HCT116 (cell line): ENCODE measurements around the gene ADORA1. TPM values are rescaled to one million over a fixed set of nuclear protein-coding genes. Genes with fewer than 3 reads are reported as not detected.

Experiments
- ATAC-seq: fragments of 200-7000 bp; cut with Tn5 transposase; 2 replicates; pipeline ENCODE4 v1.9.1; 2020; ENCODE audit warnings: mild to moderate bottlenecking, moderate library complexity
- BruUV-seq: library from RNA; stranded (reverse); fragments of 400-500 nt; replicated peaks from 2 replicates; lab custom pipeline; 2021; lab: Mats Ljungman, UMichigan
- CTCF ChIA-PET: fragments of 300-600 bp; sonication (Branson Sonifier 250); formaldehyde crosslinking; loops from one replicate; lab custom pipeline; 2021; ENCODE audit warnings: antibody characterized with exemption; lab: Charles Lee
- POLR2A ChIA-PET: fragments of 300-600, 350-600 bp; sonication (Branson Sonifier 250); formaldehyde crosslinking; loops from one replicate; lab custom pipeline; 2021; ENCODE audit warnings: antibody characterized with exemption; lab: Charles Lee
- RAD21 ChIA-PET, 2 experiments: fragments of 300-600 bp; sonication (Branson Sonifier 250); formaldehyde crosslinking; loops; one replicate each; lab custom pipeline; 2023; ENCODE audit warnings: low total read pairs in 2 of 2; ENCODE audit not compliant: uncharacterized antibody in 2 of 2, unreplicated experiment in 2 of 2, low non-redundant PET in 1 of 2; lab: Charles Lee
- DNase-seq: peaks from one replicate; pipeline ENCODE4 v3.0.0-alpha.2; 2010; ENCODE audit warnings: low read depth, low spot score
- H2AFZ ChIP-seq: fragments of 200-600 bp; shearing (Covaris generic), sonication (generic); 2 replicates; pipeline ENCODE4 v1.6.1; 2017; ENCODE audit warnings: low read depth, mixed run types, mixed read lengths, antibody characterized with exemption, low read length; ENCODE audit not compliant: poor library complexity, severe bottlenecking
- H3K27ac ChIP-seq: 2 replicates; pipeline ENCODE4 v1.5.1; 2012; ENCODE audit warnings: low read depth, low read length
- H3K27me3 ChIP-seq: fragments of 200-600 bp; sonication (generic); 2 replicates; pipeline ENCODE4 v1.6.1; 2016; ENCODE audit warnings: mixed run types, low read length, mixed read lengths; ENCODE audit not compliant: insufficient read depth
- H3K36me3 ChIP-seq, 2 experiments: fragments of 200-500 bp in 1 of 2; fragments of 200-600 bp in 1 of 2; sonication (Bioruptor generic) in 1 of 2; sonication (generic) in 1 of 2; 2 replicates each; pipeline versions ENCODE4 v1.5.1 to v1.6.1; 2014 to 2016; ENCODE audit warnings: low read length in 2 of 2, inconsistent platforms in 1 of 2, mixed read lengths in 1 of 2, mixed run types in 1 of 2; ENCODE audit not compliant: insufficient read depth in 2 of 2, control insufficient read depth in 1 of 2
- H3K4me1 ChIP-seq, 2 experiments: fragments of 200-600 bp in 1 of 2; sonication (generic) in 1 of 2; 2 replicates each; pipeline versions ENCODE4 v1.5.1 to v1.6.1; 2012 to 2017; ENCODE audit warnings: low read length in 2 of 2, inconsistent platforms in 1 of 2, mild to moderate bottlenecking in 1 of 2, mixed read lengths in 1 of 2, mixed run types in 1 of 2, moderate library complexity in 1 of 2; ENCODE audit not compliant: insufficient read depth in 2 of 2, control insufficient read depth in 1 of 2
- H3K4me2 ChIP-seq: fragments of 200-600 bp; sonication (generic); 2 replicates; pipeline ENCODE4 v1.6.1; 2017; ENCODE audit warnings: mixed run types, low read length, mixed read lengths
- H3K4me3 ChIP-seq, 2 experiments: fragments of 200-600 bp in 1 of 2; sonication (generic) in 1 of 2; replicated peaks in 1 of 2; 2 replicates each; pipeline ENCODE4 v1.5.1; 2011 to 2016; ENCODE audit warnings: low read length in 2 of 2, control low read depth in 1 of 2, low read depth in 1 of 2, mild to moderate bottlenecking in 1 of 2, mixed read lengths in 1 of 2, mixed run types in 1 of 2
- H3K79me2 ChIP-seq: fragments of 200-600 bp; sonication (generic); 2 replicates; pipeline ENCODE4 v1.6.1; 2017; ENCODE audit warnings: mild to moderate bottlenecking, mixed run types, low read length, moderate library complexity, mixed read lengths; ENCODE audit not compliant: insufficient read depth
- H3K9ac ChIP-seq: fragments of 200-600 bp; sonication (generic); 2 replicates; pipeline ENCODE4 v1.6.1; 2016; ENCODE audit warnings: low read length, mixed read lengths
- H3K9me2 ChIP-seq: fragments of 200-600 bp; sonication (generic), shearing (Covaris generic); 2 replicates; pipeline ENCODE4 v1.6.1; 2017; ENCODE audit warnings: mixed run types, mild to moderate bottlenecking, moderate library complexity; ENCODE audit not compliant: insufficient read depth
- H3K9me3 ChIP-seq, 2 experiments: fragments of 200-500 bp in 1 of 2; fragments of 200-600 bp in 1 of 2; sonication (Bioruptor generic) in 1 of 2; sonication (generic) in 1 of 2; 2 replicates each; pipeline ENCODE4 v1.6.1; 2014 to 2017; ENCODE audit warnings: low read length in 2 of 2, mixed read lengths in 2 of 2, inconsistent platforms in 1 of 2, low read depth in 1 of 2, mild to moderate bottlenecking in 1 of 2, mixed run types in 1 of 2, moderate library complexity in 1 of 2; ENCODE audit not compliant: control insufficient read depth in 1 of 2, insufficient read depth in 1 of 2
- H4K20me1 ChIP-seq: fragments of 200-600 bp; sonication (generic), shearing (Covaris generic); 2 replicates; pipeline ENCODE4 v1.6.1; 2017; ENCODE audit warnings: mixed run types, mild to moderate bottlenecking, moderate library complexity; ENCODE audit not compliant: insufficient read depth
- EGR1 ChIP-seq: IDR thresholded peaks from 2 replicates; pipeline ENCODE4 v1.6.1; 2012; ENCODE audit warnings: low read depth
- JUND ChIP-seq: IDR thresholded peaks from 2 replicates; pipeline ENCODE4 v1.6.1; 2012
- POLR2AphosphoS5 ChIP-seq: IDR thresholded peaks from 2 replicates; pipeline ENCODE4 v1.6.1; 2011; ENCODE audit warnings: mild to moderate bottlenecking, low read depth, low read length, moderate library complexity
- SRF ChIP-seq: IDR thresholded peaks from 2 replicates; pipeline ENCODE4 v1.6.1; 2012; ENCODE audit warnings: low read depth
- intact Hi-C: fragments of 100-400 bp; cut with micrococcal nuclease; formaldehyde crosslinking; loops from 2 replicates; pipeline ENCODE4 v1.10.0; 2022
- total RNA-seq: library from RNA; stranded (reverse); gene quantifications from one replicate; pipeline ENCODE4 v1.2.1, GENCODE V29; 2021; ENCODE audit not compliant: unreplicated experiment
- TF ChIP-seq, protein P1 (sequence below): IDR thresholded peaks from 2 replicates; pipeline ENCODE4 v1.6.1; 2011; ENCODE audit warnings: mild to moderate bottlenecking, low read length, moderate library complexity; ENCODE audit not compliant: insufficient replicate concordance; ENCODE audit errors: extremely low read depth

ADORA1 gene
- total RNA-seq, 1 experiment from 2014 or later, result 2.8 TPM

- H3K4me1 ChIP-seq, result peaks cover 24 to 72% of the 10 kb centered on the region in 2 experiments
- POLR2A ChIA-PET, result no interaction called here
These were observed 45.6 kb downstream of the ADORA1 start for GRCh38 chr1:203173011-203173555.

GRCh38 chr1:203173566-203173965, 46.0 kb downstream of the ADORA1 start:
- Histone ChIP-seq H3K36me3 (no peaks in the 10 kb centered on the region), H3K9me2 (no peaks in the 10 kb centered on the region), H3K9me3 (no peaks in the 10 kb centered on the region), H3K4me1 (peaks cover 29 to 77% of the 10 kb centered on the region in 2 experiments), H3K27me3 (no peaks in the 10 kb centered on the region), H3K4me2 (peak overlapping the region; percentile 52), H3K9ac (no peak overlapping the region), H3K27ac (no peak overlapping the region), H4K20me1 (no peaks in the 10 kb centered on the region), H2AFZ (no peak overlapping the region), H3K4me3 (no peak overlapping the region), H3K79me2 (no peaks in the 10 kb centered on the region)
- no peak for DNase-seq
- intact Hi-C loops, result no loop called here
- no TSS peak for BruUV-seq
- no peak for ATAC-seq
- CTCF ChIA-PET, result interaction anchor here (1.1 to 4.3 kb wide), 7 partner anchors 9 to 133 kb away, joined by 4 to 43 read pairs (median 17); partner anchors contain the start of gene ADORA1
- POLR2A ChIA-PET, result no interaction called here
- RAD21 ChIA-PET, result interaction anchor here (0.5 to 2.4 kb wide), 5 partner anchors 14 to 134 kb away, joined by 4 to 9 read pairs (median 7); no protein-coding TSS in a partner anchor
- TF ChIP-seq SRF (no peak), EGR1 (no peak), JUND (no peak)
- TF ChIP-seq, protein P1, sequence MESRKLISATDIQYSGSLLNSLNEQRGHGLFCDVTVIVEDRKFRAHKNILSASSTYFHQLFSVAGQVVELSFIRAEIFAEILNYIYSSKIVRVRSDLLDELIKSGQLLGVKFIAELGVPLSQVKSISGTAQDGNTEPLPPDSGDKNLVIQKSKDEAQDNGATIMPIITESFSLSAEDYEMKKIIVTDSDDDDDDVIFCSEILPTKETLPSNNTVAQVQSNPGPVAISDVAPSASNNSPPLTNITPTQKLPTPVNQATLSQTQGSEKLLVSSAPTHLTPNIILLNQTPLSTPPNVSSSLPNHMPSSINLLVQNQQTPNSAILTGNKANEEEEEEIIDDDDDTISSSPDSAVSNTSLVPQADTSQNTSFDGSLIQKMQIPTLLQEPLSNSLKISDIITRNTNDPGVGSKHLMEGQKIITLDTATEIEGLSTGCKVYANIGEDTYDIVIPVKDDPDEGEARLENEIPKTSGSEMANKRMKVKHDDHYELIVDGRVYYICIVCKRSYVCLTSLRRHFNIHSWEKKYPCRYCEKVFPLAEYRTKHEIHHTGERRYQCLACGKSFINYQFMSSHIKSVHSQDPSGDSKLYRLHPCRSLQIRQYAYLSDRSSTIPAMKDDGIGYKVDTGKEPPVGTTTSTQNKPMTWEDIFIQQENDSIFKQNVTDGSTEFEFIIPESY, result no peak

More at GRCh38 chr1:203173011-203173555, 45.6 kb downstream of the ADORA1 start:
- CTCF ChIA-PET, result interaction anchor here (0.7 to 4.3 kb wide), 14 partner anchors 8 to 136 kb away, joined by 3 to 43 read pairs (median 4); partner anchors contain the start of gene ADORA1
- H3K4me3 ChIP-seq, result no peak overlapping the region
- BruUV-seq, result no TSS peak
- H3K27me3 ChIP-seq, result no peaks in the 10 kb centered on the region
- no peaks in the 10 kb centered on the region for H4K20me1 ChIP-seq
- no peaks in the 10 kb centered on the region for H3K79me2 ChIP-seq
- peak overlapping the region; percentile 52; the same call in 1 of the 2 replicates for H3K4me2 ChIP-seq
- intact Hi-C loops, result no loop called here
- RAD21 ChIA-PET, result interaction anchor here (0.5 to 2.4 kb wide), 6 partner anchors 14 to 133 kb away, joined by 3 to 9 read pairs (median 6); no protein-coding TSS in a partner anchor
- no peaks in the 10 kb centered on the region for H3K9me3 ChIP-seq
- ATAC-seq (no peak), DNase-seq (no peak)
- no peaks in the 10 kb centered on the region for H3K9me2 ChIP-seq
- H3K36me3 ChIP-seq, result no peaks in the 10 kb centered on the region
- no peak overlapping the region for H3K27ac ChIP-seq
- H3K9ac ChIP-seq, result no peak overlapping the region
- TF ChIP-seq POLR2AphosphoS5, result no peak
- TF ChIP-seq, all 23 proteins: peak for 0
- no peak overlapping the region for H2AFZ ChIP-seq
